CMK (cell line): ENCODE results near the gene INO80C.
A peak's percentile ranks its signal among the peaks of the same experiment; 100 is the strongest.
"Not testable (repeated sequence)": the region's sequence is repeated elsewhere in the genome, so short reads cannot be mapped to it uniquely, and the experiment has no call there.

ENCODE experiments used
- DNase-seq: peaks from one replicate; pipeline ENCODE4 v3.0.0-alpha.2; 2010; ENCODE audit warnings: low read depth

Gene INO80C

DNA sequence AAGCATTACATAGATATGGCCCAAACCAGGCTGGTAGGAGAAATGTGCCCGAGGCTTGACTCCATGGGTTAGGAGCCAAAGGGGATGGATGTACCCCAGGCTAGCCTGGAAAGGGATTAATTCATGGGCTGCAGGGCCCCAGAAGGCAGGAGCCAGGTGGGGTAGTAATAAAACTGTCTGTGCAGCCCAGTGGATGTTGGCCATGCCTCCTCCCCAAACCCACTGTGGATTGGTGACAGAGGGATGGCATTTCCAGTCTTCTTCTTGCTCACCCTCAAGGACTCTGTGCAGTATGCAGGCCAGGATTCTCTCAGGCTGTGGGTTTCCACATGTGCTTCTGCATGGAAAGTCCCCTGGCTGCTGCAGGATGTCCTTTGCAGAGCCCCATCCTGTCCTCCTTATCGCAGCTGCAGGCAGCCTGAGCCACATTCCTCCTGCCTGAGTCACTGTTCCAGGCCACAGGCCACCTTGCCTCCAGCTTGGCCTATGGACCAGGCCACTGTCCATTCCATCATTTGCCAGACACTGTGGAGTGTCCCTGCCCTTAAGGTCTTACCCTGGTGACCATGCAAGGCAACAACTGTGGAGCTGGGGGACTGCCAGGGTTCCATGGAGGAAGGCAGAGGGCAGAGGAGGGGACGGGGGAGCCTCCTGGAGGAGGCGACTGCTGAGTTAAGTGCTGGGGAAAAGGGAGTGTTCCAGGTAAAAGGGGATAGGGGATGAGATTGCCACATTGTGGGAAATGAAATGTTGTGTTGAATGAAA lies 38.9 kb downstream of the INO80C start:
- peak; percentile 50 for DNase-seq

DNA sequence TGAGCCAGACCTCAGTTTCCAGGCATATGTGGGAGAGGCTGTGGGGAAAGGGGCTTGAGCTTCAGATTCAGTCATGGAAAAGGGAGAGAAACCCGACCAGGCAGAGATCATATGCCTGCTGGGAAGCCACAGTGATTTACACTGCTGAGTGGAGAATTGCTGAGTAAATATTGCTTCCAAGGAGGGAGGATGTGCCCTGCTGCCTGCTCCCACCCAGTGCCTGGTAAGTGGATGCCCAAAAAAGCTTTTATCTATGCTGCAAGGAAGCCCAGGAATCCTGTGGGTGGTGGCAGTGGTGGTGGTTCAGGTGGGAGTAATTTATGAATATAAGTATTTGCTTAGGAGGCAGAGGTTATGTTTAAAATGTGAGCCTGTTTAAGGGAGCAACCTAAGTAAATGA lies 39.5 kb downstream of the INO80C start:
- DNase-seq: no peak

DNA sequence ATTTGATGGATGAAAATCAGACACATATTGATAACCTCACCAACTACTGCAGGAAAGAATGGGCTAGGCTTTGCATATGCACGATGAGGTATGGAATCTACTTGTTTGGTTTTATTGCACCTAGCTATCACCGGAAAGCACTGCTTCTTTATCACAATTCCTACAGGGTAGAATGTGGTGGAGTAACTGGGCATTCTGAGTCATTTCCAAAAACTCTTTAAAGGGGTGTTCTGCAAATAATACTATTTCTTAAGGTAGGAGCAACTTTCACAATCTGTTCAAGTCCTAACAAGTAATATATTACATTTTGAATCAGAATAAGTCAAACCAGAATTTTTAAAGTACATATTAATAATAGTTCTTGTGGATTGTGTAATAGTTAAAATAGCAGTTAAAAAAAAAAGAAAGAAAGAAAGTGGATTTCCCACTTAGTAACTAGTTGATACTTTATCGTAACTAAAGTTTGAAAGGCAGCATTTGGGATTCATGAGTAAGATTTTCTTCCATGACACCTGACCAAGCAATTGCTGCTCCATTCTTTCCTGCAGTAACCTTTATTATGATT lies 40.5 kb downstream of the INO80C start:
- DNase-seq: no peak

DNA sequence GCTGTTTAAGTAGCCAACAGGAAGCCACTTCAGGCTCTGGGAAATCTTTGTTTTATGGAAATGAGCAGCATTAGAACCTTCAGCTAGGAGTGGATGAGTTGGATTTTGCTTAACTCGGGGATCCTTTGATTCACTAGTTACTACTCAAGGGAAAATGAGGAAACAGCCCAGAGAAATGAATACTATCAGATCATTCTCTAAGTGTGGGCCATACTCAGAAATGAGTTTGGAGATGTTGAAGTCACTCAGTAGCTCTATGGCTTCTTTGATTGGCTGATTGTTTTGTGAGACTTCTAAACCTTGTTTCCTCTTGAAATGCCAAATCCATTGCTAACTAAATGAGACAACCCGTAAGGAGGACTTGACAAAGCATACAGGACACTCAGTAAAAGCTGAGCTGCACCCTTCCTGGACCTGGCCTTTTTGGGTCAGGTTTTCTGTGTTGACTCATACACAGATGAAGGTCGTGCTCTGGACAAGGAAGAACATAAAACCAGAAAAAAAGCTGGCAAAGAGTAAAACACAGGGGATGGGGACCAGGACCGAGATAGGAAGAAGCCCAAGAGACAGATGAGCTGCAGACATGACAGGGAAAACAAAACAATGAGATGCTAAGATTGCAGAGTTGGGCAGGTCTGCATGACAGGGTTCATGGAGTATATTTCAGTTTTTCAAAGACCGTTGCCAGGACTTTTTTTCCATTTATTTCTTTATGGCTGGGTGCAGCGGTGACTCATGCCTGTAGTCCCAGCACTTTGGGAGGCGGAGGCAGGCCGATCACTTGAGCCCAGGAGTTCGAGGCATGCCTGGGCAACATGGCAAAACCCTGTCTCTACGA lies 41.6 kb downstream of the INO80C start:
- no peak for DNase-seq

DNA sequence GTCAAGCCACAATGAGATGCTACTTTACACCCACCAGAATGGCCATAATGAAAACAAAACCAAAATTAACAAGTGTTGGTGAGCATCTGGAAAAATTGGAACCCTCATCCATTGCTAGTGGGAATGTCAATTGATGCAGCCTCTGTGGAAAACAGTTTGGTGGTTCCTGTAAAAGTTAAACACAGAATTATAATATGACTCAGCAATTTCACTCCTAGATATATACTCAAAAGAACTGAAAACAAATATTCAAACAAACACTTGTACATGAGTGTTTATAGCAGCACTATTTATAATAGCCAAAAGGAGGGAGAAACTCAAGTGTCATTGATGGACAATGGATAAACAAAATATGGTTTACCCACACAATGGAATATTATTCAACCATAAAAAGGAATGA lies 43.0 kb downstream of the INO80C start:
- DNase-seq: no peak

DNA sequence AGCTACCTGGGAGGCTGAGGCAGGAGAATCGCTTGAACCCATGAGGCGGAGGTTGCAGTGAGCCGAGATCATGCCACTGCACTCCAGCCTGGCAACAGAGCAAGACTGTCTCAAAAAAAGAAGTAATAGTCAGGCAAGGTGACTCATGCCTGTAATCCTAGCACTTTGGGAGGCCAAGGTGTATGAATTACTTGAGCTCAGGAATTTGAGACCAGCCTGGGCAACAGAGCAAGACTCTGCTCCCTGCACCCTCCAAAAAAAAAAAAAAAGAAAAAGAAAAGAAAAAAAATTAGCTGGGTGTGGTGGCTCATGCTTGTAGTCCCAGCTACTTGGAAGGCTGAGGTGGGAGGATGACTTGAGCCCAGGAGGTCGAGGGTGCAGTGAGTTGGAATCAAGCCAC lies 44.7 kb downstream of the INO80C start:
- not testable (repeated sequence) for DNase-seq

DNA sequence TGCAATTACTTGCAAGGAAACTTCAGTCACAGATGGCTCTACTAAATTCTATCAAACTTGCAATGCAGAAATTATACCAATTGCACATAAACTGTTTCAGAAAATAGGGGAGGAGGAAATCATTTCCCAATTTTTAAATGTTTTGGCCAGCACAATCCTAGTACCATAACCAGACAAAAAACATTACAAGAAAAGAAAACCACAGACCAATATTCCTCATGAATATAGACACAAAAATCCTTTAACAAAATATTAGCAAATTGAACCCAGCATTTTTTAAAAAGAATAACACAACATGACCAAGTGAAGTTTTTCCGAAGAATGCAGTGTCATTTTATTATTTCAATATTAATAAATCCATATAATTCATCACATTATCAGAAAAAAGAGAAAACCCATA lies 45.8 kb downstream of the INO80C start:
- no peak for DNase-seq

DNA sequence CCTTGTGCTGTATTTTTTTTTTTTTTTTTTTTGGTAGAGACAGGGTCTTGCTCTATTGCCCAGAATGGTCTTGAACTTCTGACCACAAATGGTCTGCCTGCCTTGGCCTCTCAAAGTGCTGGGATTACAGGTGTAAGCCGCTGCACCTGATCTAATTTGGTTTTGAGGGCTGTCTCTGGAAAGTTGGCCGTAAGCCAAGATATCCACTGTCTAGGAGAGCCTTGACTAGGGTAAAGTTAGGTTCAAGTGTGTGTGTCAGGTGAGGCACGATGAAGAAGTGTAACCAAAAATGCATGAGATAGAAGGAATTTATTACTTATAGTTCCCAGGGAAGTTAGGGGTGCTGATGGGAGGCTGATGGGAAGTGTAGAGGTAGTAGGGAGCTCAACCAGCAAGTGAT lies 46.7 kb downstream of the INO80C start:
- no peak for DNase-seq

DNA sequence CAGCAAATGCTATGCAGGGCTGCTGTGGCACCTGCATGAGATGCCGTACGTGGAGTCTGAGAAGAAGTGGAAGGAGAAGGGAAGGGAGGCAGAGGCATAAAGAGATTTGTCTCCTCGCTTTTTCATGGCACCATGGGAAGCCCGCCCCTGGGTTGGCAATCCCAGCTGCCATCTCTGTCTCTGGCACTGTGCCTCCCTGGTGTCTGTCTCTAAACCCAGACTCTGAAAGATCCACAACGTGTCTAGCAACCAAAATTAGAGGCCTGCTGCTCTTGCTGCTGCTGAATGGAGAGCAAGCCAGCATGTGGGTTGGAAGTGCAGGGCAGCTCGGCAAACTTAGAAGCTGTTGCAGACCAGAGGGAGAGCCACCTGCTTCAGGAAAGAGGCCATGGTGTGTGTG lies 53.1 kb downstream of the INO80C start:
- no peak for DNase-seq

DNA sequence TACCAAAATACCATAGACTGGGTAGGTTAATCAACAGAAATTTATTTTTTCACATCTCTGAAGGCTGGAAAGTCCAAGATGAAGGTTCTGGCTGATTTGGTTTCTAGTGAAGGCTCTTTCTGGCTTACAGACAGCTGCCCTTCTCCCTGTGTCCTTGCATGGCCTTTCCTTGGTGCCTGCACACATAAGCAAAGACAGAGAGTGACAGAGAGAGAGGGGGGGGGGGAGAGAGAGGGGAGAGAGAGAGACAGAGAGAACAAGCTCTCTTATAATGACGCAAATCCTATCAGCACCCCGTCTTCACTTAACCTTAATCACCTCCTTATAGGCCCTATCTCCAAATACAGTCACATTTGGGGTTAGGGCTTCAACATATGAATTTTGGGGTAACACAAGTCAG lies 53.9 kb downstream of the INO80C start:
- no peak for DNase-seq

DNA sequence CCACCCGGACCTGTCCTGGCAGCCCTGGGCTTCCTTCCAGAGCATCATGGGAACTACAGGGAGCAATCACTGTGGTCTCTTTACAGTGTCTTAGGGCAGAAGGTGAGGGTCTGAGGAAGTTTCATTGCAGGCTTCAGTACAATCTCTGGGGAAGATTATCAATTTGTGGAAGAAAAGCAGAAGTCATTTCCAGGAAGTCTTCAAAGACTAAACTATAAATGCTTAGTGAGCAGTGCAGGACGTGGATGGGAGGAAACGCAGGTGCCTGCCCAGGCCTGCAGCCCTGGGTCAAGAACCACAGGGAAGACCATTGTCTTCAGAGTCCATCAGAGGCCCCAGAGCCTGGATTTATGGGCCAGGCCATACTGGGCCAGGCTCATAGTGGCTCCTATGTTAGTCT lies 54.3 kb downstream of the INO80C start:
- no peak for DNase-seq

DNA sequence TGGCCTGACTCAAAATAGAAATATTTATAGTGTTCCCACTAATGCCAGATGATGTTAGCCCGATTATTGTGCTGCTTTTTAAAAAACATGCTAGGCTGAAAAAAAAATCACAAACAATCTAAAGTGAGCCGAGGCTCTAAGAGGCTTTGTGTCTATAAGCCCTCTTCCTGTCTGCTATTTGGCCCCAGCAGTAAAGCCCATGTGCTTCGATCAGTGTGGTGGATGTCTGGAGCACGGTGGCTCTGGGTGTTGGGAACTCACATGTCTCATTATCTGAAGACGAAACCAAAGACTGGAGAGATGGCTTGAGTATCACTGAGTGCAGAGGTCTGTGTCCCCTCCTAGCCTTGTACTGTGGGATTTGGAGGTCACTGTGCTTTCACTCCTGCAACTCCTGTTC lies 55.1 kb downstream of the INO80C start:
- no peak for DNase-seq

DNA sequence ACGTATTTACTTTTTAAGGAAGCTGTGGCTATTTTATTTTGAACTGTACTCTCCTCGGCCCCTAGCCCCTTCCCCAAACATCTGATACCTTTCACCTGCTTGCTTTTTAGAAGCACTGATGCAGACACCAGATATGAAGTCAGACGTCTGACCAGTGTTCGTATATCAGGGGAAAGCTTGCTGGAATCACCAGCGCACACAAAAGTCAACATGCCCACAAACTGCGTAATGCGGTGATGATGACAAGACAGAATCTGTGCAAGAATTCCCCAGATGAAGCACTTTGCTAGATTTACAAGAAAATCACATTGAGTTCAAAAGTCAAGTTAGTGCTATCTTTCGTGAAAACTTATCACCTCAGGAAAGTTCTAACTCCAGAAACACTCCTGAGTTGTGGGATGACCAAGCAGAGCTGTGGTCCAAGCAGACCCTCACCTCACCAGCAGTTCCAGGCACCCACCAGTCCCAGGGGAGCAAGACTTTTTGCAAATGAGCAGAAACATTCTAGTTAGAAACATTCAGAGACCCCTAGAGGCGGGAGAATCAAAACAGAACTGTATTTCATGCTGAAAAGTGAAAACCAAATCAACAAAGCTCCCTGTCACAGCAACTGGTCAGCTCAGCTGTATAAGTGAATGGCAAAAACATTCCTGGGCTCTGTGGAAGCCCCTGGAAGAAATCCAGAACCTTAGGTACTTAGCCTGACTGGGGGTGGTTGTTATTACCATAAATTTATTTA lies 55.7 kb downstream of the INO80C start:
- no peak for DNase-seq

DNA sequence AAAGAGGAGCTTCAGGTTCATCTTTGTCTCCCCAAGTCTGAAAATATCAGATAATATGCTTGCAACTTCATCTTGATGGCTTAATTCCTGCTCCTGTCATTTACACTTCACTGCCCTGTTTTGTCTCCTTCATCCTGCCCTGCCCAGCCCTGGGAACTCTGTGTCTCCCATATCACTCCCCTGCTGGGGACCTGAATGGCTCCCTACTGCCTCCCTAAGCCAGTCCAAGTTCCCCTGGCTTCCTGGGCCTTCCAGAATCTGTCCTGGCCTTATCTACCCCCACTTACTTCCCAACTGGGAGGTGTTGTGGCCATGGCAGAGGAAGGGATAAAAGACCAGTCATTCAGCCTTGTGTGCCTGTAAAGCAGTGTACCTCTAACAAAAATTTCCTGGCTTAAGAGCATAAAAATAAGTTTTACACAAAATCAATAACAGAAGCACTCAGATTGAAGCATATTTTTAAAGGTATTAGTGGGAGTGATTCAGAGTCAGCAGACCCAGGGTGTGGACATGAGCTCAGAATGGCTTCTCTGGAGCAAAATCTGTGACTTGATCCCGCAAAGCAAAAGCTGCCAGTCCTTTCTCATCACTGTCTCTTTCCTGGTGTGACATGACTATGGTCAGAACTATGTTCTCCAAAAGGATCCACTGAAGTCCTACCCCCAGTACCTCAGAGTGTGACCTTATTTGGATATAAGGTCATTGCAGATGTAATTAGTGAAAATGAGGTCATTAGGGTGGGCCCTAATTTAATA lies 59.1 kb downstream of the INO80C start:
- no peak for DNase-seq

DNA sequence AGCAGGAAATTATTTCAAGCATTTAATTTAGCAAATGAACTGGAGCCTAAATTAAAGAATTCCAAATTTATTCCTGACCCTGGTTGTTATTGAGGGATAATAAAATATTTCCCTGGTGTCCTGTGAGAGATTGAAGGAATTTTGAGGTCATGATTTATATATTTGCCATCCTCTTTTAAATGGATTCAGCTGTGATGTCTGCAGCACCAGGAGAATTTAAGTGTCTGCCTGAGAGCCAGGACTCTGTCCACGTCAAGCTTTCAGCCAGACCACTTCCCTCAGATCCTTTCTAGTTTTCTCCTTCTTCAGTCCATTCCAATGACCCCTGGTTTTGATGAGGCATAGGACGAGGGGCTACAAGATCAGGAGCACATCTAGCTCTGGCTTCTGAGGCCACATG lies 59.9 kb downstream of the INO80C start:
- no peak for DNase-seq

DNA sequence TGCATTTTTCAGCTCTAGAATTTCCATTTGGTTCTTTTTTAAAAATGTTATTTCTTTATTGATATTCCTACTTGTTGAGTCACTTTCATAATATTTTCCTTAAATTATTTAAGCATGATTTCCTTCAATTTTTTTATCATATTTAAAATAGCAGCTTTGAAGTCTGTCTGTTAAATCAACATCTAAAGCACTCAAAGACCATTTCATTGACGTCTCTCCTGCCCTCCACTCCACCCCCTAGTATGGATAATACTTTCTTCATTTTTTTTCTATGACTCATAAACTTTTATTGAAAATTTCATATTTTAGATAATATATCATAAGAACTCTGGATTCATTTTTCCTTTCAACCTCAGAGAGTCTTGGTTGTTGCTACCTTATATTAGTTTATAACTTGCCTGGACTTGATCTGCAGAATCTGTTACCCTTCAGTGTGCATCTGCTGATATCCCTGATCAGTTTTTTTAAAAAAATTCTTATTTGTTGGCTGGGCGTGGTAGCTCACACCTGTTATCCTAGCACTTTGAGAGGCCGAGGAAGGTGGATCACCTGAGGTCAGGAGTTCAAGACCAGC lies 61.6 kb downstream of the INO80C start:
- DNase-seq: no peak

DNA sequence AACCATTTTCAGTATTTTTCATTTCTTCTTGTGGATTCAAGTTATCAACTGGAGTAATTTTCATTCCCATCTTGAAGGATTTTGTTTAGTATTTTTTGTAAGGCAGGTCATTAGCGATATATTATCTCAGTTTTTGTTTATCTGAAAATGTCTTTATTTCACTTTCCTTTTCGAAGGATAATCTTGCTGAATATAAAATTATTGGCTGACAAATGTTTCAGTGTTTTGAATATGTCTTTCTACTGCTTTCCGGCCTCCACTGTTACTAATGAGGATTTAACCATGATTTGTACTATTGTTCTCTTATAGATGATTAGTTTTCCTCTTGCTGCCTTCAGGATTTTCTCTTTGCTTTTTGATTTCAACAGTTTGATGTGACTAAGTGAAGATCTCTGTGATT lies 62.4 kb downstream of the INO80C start:
- DNase-seq: no peak

DNA sequence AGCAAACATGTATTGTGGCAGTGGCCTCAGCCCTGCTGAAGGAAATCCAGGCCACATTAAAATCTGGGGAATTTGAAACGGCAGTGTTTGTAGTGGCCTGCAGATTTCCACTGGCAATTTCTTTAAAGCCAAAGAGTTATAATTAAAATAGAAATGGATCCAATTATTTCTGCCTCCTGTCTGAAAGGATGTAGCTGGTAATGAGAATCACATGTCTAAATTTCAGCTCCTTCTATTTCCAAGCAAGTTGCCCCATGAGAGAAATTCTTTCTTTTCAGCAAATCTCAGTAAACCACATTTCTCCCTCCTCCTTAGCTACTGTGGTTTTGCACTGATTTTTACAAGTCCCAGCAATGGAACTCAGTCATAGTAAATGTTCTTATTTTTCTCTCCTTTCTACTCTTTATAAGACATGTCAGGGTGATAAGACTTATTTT lies 65.2 kb downstream of the INO80C start:
- DNase-seq: no peak

DNA sequence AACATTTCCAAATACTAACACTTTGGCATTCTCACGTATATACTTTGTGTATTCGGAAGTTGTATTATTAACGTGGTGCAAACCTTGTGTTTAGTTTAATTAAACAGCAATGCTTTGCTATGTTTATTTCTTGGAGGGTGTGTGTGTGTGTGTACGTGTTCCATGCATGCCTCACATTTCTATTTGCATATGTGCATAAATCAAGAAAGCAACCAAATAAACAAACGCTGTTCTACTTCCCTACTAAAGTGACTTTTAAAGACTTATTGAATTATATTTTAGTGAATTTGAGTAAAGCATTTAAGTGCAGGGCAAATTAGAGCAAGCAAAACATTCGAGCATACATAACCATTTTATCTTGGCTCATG lies 66.4 kb downstream of the INO80C start:
- no peak for DNase-seq

DNA sequence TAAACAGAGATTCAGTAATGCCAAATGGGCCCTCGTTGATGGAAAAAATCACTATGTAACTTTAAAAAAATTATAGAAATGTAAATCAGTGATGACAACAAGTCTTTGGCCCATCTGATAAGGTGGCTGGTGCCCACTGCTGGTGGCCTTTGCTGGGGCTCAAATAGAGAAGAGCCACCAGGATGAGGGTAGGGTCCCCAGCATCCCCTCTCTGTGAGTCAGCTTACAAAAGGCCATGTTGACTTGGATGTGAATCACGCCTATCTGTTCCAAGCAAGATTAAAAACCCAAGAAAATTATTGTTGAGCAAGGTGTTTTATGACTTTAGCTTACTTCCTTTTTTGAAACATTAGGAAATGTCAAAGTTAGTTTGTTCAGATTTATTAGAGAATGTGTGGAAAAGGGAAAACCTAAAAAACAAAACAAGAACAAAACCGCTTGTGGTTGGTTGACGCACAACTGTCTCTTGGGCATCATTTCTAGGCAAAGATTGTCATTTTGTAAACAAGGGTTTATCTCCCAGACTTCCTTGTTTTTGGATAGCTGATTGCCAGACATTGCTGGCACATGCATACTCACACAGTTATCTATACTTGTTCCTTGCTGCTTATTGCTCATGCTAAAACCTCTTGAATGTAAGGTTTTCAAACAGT lies 66.9 kb downstream of the INO80C start:
- no peak for DNase-seq

DNA sequence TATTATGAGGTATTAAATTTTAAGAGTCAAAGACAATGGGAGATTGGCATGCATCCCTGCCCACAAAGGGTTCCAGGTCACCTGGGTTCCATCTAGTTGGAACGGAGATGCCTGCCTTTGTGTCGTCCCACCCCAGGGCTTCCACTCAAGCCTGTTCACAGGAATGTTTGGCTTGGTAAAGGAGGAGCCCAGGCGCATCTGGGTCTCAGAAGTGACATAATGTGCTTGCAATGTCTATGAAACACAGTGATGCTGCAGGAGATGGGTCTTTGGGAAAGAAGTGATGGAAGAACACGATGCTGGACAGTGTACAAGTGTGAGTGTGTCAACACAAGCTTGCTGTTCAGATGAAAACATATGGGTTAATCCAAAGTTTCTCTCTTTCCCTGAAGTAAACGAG lies 71.0 kb downstream of the INO80C start:
- no peak for DNase-seq
